HEK293 (cell line): ENCODE results near the gene RPS6KA5.

Experiments
- ATF2 ChIP-seq: fragments of 450-650 bp; formaldehyde crosslinking; IDR thresholded peaks from 2 replicates; pipeline ENCODE4 v1.5.1; 2016; ENCODE audit warnings: missing biosample characterization, missing genetic modification characterization, low read depth
- CTCF ChIP-seq: fragments of 450-650 bp; formaldehyde crosslinking; IDR thresholded peaks from 2 replicates; pipeline ENCODE4 v1.5.1; 2016; ENCODE audit warnings: missing biosample characterization, missing genetic modification characterization
- HIC1 ChIP-seq: fragments of 450-650 bp; formaldehyde crosslinking; IDR thresholded peaks from 2 replicates; pipeline ENCODE4 v1.5.1; 2016; ENCODE audit warnings: missing biosample characterization, missing genetic modification characterization
- PBX3 ChIP-seq: sonication (generic); formaldehyde crosslinking; IDR thresholded peaks from 2 replicates; pipeline ENCODE4 v1.8.1; 2022; ENCODE audit warnings: mild to moderate bottlenecking, moderate library complexity, missing genetic modification reagents
- ZBTB1 ChIP-seq: fragments of 450-650 bp; formaldehyde crosslinking; IDR thresholded peaks from 2 replicates; pipeline ENCODE4 v1.5.1; 2016; ENCODE audit warnings: missing biosample characterization, missing genetic modification characterization
- ZBTB49 ChIP-seq: fragments of 450-650 bp; formaldehyde crosslinking; IDR thresholded peaks from 2 replicates; pipeline ENCODE4 v1.5.1; 2016; ENCODE audit warnings: missing biosample characterization, missing genetic modification characterization, low read depth
- ZNF121 ChIP-seq: fragments of 450-650 bp; formaldehyde crosslinking; IDR thresholded peaks from 2 replicates; pipeline ENCODE4 v1.5.1; 2016; ENCODE audit warnings: missing biosample characterization, missing genetic modification characterization
- ZNF202 ChIP-seq: fragments of 450-650 bp; formaldehyde crosslinking; IDR thresholded peaks from 2 replicates; pipeline ENCODE4 v1.5.1; 2016; ENCODE audit warnings: missing biosample characterization, missing genetic modification characterization, borderline replicate concordance
- ZNF707 ChIP-seq: fragments of 450-650 bp; formaldehyde crosslinking; IDR thresholded peaks from 2 replicates; pipeline ENCODE4 v1.5.1; 2016; ENCODE audit warnings: missing biosample characterization, missing genetic modification characterization
- TF ChIP-seq, protein P1 (sequence below): fragments of 450-650 bp; formaldehyde crosslinking; IDR thresholded peaks from 2 replicates; pipeline ENCODE4 v1.5.1; 2016; ENCODE audit warnings: missing biosample characterization, missing genetic modification characterization, borderline replicate concordance

GRCh38 chr14:90999299-90999698, 61.1 kb downstream of the RPS6KA5 start:
- TF ChIP-seq CTCF (no peak), ZBTB1 (tag by site-specific recombination) (no peak), ZNF707 (tag by site-specific recombination) (no peak), ZBTB49 (no peak), ZNF202 (tag by site-specific recombination) (no peak), ATF2 (tag by site-specific recombination) (no peak), HIC1 (no peak), PBX3 (CRISPR knock-in tag) (no peak), ZNF121 (tag by site-specific recombination) (no peak)
- TF ChIP-seq, protein P1, sequence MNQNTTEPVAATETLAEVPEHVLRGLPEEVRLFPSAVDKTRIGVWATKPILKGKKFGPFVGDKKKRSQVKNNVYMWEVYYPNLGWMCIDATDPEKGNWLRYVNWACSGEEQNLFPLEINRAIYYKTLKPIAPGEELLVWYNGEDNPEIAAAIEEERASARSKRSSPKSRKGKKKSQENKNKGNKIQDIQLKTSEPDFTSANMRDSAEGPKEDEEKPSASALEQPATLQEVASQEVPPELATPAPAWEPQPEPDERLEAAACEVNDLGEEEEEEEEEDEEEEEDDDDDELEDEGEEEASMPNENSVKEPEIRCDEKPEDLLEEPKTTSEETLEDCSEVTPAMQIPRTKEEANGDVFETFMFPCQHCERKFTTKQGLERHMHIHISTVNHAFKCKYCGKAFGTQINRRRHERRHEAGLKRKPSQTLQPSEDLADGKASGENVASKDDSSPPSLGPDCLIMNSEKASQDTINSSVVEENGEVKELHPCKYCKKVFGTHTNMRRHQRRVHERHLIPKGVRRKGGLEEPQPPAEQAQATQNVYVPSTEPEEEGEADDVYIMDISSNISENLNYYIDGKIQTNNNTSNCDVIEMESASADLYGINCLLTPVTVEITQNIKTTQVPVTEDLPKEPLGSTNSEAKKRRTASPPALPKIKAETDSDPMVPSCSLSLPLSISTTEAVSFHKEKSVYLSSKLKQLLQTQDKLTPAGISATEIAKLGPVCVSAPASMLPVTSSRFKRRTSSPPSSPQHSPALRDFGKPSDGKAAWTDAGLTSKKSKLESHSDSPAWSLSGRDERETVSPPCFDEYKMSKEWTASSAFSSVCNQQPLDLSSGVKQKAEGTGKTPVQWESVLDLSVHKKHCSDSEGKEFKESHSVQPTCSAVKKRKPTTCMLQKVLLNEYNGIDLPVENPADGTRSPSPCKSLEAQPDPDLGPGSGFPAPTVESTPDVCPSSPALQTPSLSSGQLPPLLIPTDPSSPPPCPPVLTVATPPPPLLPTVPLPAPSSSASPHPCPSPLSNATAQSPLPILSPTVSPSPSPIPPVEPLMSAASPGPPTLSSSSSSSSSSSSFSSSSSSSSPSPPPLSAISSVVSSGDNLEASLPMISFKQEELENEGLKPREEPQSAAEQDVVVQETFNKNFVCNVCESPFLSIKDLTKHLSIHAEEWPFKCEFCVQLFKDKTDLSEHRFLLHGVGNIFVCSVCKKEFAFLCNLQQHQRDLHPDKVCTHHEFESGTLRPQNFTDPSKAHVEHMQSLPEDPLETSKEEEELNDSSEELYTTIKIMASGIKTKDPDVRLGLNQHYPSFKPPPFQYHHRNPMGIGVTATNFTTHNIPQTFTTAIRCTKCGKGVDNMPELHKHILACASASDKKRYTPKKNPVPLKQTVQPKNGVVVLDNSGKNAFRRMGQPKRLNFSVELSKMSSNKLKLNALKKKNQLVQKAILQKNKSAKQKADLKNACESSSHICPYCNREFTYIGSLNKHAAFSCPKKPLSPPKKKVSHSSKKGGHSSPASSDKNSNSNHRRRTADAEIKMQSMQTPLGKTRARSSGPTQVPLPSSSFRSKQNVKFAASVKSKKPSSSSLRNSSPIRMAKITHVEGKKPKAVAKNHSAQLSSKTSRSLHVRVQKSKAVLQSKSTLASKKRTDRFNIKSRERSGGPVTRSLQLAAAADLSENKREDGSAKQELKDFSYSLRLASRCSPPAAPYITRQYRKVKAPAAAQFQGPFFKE (tag by site-specific recombination) = no peak
